Measurements from ENCODE around the gene ZBTB20. TPM values are rescaled to one million over a fixed set of nuclear protein-coding genes. Genes with fewer than 3 reads are reported as not detected.

The ZBTB20 gene
- total RNA-seq, 2 experiments from 2014 or later = 2.5 to 3.2 TPM

GRCh38 chr3:114293838-114294535 lies 853.1 kb downstream of the ZBTB20 start, which contains the start of gene TIGIT:
TSS of gene TIGIT (plus strand) at chr3:114294028. CDS start at chr3:114294062, 34 bp downstream.
- CTCF ChIA-PET = interaction anchor here (0.6 to 3.9 kb wide), 11 partner anchors 8 to 142 kb away, joined by 3 to 13 read pairs (median 3); no protein-coding TSS in a partner anchor
- POLR2A ChIA-PET = interaction anchor here (0.7 to 3.1 kb wide), 7 partner anchors 13 to 80 kb away, joined by 3 to 21 read pairs (median 4); no protein-coding TSS in a partner anchor

- ChIA-PET POLR2A (interaction anchor here (0.7 to 2.2 kb wide), 7 partner anchors 16 to 77 kb away, joined by 3 to 19 read pairs (median 5); no protein-coding TSS in a partner anchor), CTCF (interaction anchor here (0.6 to 3.5 kb wide), 36 partner anchors 9 to 877 kb away, joined by 3 to 37 read pairs (median 4); no protein-coding TSS in a partner anchor)
Measured at GRCh38 chr3:114290911-114291901, 855.9 kb downstream of the ZBTB20 start.

GRCh38 chr3:114286266-114286665 lies 860.8 kb downstream of the ZBTB20 start:
- POLR2A ChIA-PET = no interaction called here
- CTCF ChIA-PET = interaction anchor here (1.0 kb wide), 1 partner anchor 13 kb away, joined by 4 read pairs; no protein-coding TSS in a partner anchor

- CTCF ChIA-PET = interaction anchor here (1.0 kb wide), 1 partner anchor 13 kb away, joined by 4 read pairs; no protein-coding TSS in a partner anchor
Measured at GRCh38 chr3:114285648-114286230, 861.3 kb downstream of the ZBTB20 start.

GRCh38 chr3:114284644-114285043 lies 862.4 kb downstream of the ZBTB20 start:
- CTCF ChIA-PET = no interaction called here
- POLR2A ChIA-PET = no interaction called here

More at GRCh38 chr3:114285648-114286230, 861.3 kb downstream of the ZBTB20 start:
- POLR2A ChIA-PET = no interaction called here

All from activated CD8-positive, alpha-beta memory T cell treated with anti-CD3 and anti-CD28 coated beads for 36 hours (primary cell).